GM12873 (cell line): ENCODE results near the gene H2BK1.

ENCODE experiments used
- TF ChIP-seq, protein P1 (sequence below): IDR thresholded peaks from 2 replicates; pipeline ENCODE4 v1.5.1; 2012; ENCODE audit warnings: low read depth, mild to moderate bottlenecking, moderate library complexity, low read length, control low read depth; ENCODE audit not compliant: insufficient read depth; ENCODE audit errors: missing control alignments

Gene H2BK1

DNA sequence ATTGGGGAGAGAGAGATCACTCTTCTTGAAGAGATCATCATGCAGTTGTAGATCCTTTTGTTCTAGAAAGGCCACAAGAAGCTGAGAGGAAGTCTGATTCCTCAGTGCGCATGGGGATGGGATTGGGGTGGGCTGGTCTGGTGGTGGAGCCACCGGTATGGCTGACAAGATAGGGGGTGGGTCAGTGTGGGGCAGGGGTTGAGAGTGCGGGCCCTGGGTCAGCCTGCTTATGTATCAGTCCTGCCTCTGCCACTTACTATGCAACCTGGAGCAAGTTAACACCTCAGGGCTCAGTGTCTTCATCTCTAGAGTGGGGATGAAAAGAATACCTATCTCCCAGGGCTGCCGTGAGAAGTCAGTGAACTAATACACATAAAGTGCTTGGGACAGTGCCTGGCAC lies 30.2 kb upstream of the H2BK1 start:
- TF ChIP-seq, protein P1, sequence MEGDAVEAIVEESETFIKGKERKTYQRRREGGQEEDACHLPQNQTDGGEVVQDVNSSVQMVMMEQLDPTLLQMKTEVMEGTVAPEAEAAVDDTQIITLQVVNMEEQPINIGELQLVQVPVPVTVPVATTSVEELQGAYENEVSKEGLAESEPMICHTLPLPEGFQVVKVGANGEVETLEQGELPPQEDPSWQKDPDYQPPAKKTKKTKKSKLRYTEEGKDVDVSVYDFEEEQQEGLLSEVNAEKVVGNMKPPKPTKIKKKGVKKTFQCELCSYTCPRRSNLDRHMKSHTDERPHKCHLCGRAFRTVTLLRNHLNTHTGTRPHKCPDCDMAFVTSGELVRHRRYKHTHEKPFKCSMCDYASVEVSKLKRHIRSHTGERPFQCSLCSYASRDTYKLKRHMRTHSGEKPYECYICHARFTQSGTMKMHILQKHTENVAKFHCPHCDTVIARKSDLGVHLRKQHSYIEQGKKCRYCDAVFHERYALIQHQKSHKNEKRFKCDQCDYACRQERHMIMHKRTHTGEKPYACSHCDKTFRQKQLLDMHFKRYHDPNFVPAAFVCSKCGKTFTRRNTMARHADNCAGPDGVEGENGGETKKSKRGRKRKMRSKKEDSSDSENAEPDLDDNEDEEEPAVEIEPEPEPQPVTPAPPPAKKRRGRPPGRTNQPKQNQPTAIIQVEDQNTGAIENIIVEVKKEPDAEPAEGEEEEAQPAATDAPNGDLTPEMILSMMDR = no peak

DNA sequence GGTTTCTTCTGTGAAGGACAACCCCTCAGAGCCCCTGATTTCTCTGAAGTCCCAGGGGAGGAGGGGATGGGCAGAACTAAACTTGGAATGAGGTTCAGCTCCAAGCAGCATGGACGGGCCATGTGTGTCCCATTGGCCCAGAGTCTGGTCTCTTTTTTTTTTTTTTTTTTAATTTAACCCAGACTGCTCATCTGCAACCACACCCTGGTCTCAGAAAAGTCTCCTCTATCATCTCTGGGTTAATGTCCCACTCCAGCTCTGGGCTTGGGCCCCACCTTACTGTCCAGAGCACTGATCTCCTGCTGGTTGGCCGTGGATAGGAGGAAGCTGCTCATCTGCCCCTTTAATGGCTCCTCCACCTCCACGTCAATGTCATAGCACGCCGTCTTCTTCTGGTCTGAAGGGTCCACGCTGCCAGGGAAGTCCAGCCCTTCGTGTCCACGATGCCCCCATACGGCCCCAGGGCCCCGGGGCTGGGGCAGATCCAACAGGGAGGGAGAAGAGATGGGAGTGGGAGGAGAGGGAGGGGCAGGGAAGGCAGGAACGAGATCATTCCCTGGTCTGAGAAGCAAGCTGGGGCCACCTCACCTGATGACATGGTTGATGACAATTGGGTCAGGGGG lies 29.7 kb upstream of the H2BK1 start:
- TF ChIP-seq, protein P1 = no peak

DNA sequence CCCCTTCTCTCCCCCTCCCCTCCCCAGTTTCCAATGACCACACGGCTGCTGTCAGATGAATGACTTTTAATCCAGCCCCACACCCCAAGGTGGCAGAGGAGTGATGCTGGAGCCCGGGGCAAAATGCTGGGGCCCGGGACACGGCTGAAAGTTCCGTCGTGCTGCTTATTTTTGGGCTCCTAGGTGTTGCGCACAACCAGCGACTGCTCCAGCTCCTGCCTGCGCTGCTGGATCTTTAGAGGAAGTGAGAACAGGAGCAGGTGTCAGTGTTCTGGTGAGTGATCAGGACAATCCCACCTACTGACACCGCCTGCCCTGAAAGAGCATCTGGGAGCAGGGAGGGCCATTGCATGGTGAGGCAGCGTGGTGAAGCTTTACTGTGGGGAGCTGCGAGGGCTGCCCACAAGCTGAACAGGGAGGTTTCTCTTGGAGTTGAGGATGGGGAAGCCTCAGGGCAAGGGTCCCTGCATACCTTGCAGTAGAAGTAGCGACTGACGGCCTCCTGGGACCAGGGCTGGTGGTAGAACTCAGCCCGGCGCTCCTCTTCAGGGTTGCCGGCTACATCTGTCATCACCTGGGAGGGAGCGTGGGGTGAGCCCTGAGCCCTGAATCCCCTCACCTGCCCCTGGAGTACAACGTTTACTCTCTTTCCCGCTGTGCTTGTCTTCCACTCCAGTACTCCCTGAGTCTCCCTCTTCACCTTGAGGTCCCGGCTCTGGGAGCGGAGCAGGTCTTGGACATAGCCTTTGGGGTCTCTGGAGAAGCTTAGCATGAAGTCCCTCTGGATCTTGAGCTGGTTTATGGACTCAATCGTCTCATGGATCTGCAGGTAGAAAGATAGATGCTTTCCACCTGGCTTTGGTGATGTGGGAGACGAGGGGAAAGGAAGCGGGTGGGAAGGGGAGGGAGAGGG lies 28.9 kb upstream of the H2BK1 start:
- TF ChIP-seq, protein P1 = no peak

DNA sequence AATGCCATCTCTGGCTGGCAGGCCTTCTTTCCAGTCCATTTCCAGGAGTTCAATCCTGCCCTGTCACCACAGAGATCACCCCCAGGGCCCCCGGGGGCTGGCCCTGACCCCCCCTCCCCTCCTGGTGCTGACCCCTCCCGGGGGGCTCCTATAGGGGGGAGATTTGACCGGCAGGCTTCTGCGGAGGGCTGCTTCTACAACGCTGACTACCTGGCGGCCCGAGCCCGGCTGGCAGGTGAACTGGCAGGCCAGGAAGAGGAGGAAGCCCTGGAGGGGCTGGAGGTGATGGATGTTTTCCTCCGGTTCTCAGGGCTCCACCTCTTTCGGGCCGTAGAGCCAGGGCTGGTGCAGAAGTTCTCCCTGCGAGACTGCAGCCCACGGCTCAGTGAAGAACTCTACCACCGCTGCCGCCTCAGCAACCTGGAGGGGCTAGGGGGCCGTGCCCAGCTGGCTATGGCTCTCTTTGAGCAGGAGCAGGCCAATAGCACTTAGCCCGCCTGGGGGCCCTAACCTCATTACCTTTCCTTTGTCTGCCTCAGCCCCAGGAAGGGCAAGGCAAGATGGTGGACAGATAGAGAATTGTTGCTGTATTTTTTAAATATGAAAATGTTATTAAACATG lies 28.0 kb upstream of the H2BK1 start:
- TF ChIP-seq, protein P1 = no peak

DNA sequence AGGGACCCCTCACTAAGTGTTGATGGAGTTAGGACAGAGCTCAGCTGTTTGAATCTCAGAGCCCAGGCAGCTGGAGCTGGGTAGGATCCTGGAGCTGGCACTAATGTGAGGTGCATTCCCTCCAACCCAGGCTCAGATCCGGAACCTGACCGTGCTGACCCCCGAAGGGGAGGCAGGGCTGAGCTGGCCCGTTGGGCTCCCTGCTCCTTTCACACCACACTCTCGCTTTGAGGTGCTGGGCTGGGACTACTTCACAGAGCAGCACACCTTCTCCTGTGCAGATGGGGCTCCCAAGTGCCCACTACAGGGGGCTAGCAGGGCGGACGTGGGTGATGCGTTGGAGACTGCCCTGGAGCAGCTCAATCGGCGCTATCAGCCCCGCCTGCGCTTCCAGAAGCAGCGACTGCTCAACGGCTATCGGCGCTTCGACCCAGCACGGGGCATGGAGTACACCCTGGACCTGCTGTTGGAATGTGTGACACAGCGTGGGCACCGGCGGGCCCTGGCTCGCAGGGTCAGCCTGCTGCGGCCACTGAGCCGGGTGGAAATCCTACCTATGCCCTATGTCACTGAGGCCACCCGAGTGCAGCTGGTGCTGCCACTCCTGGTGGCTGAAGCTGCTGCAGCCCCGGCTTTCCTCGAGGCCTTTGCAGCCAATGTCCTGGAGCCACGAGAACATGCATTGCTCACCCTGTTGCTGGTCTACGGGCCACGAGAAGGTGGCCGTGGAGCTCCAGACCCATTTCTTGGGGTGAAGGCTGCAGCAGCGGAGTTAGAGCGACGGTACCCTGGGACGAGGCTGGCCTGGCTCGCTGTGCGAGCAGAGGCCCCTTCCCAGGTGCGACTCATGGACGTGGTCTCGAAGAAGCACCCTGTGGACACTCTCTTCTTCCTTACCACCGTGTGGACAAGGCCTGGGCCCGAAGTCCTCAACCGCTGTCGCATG lies 27.2 kb upstream of the H2BK1 start:
- TF ChIP-seq, protein P1 = no peak

DNA sequence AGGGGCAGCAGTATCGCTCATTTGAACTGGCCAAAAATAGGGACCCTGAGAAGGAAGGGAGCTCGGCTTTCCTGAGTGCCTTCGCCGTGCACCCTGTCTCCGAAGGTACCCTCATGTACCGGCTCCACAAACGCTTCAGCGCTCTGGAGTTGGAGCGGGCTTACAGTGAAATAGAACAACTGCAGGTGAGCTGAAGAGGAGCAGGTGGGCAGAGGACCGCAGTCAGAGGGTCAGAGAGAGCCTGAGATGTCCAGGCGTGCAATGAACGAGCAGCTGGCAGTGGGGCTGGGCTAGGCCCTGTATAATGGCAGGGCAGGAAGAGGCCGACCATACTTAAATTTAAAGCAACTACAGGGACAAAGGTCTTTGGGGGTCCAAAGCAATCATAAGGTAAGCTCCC lies 26.1 kb upstream of the H2BK1 start:
- TF ChIP-seq, protein P1 = no peak
